Measurements from ENCODE around the gene ZNF212. TPM values are rescaled to one million over a fixed set of nuclear protein-coding genes. Genes with fewer than 3 reads are reported as not detected.
A peak's percentile ranks its signal among the peaks of the same experiment; 100 is the strongest.

ZNF212 gene
- total and polyA plus RNA-seq, 9 of the 15 experiments (the other 6 are each of a cell fraction or from before 2014, with no cell fraction given): 1.8 to 21.4 (median 7.2) TPM

GRCh38 chr7:149225106-149225505 lies 14.3 kb upstream of the ZNF212 start:
- 98% methylated on average over 19 of the region's 19 CpGs for WGBS (ENCODE audit: insufficient coverage, low coverage, missing lambda C conversion rate)
- Histone ChIP-seq H3K4me2 (ENCODE audit: insufficient read depth, low read length) (no peak overlapping the region), H3K4me1 (replicated peaks in 1 of 2; ENCODE audit: control insufficient read depth in 2 of 2, insufficient read depth in 2 of 2, low read length in 2 of 2) (peaks cover 0 to 4% of the 10 kb centered on the region in 2 experiments; a peak in 2 of 5 replicates), H3K9me3 (replicated peaks; ENCODE audit: control insufficient read depth, insufficient read depth, low read depth, low read length) (0 out of 2 replicates have a peak, but pooled peaks cover 5% of the 10 kb centered on the region), H3K4me3 (no peak overlapping the region), H3K79me2 (ENCODE audit: control insufficient read depth, insufficient read depth, low read length) (no peaks in the 10 kb centered on the region), H3K36me3 (ENCODE audit: control insufficient read depth, insufficient read depth, low read length) (peaks cover 47% of the 10 kb centered on the region), H2AFZ (ENCODE audit: low read depth, low read length) (no peak overlapping the region), H3K9me1 (ENCODE audit: control insufficient read depth, insufficient read depth, low read length) (no peaks in the 10 kb centered on the region), H3K27ac (ENCODE audit: extremely low read depth, low read depth, low read length) (no peak overlapping the region), H3K27me3 (ENCODE audit: control insufficient read depth in 2 of 2, insufficient read depth in 2 of 2, low read length in 2 of 2) (no peaks in the 10 kb centered on the region), H4K20me1 (replicated peaks; ENCODE audit: control insufficient read depth, insufficient read depth, low read length) (peaks cover 3% of the 10 kb centered on the region), H3K9ac (ENCODE audit: insufficient read depth in 1 of 2, low read depth in 2 of 2, low read length in 2 of 2) (no peak overlapping the region)
- no peak for FAIRE-seq
- POLR2A ChIA-PET: interaction anchor here (1.0 to 1.3 kb wide), 2 partner anchors 10 to 13 kb away, joined by 3 read pairs; no protein-coding TSS in a partner anchor
- BruUV-seq (replicated peaks): no TSS peak
- in situ Hi-C loops (cut with MboI): no loop called here
- intact Hi-C loops (cut with micrococcal nuclease): no loop called here
- TF ChIP-seq ZBTB33 (CRISPR knock-in tag; IDR thresholded peaks at IDR 0.05) (peak; percentile 64), EP400 (IDR thresholded peaks at IDR 0.05) (no peak), THAP12 (CRISPR knock-in tag; IDR thresholded peaks at IDR 0.05) (no peak), MYNN (IDR thresholded peaks at IDR 0.05) (0 out of 2 replicates have a peak, but pooled peaks have one; percentile 5), MYNN (CRISPR knock-in tag; IDR thresholded peaks at IDR 0.05) (no peak), ZNF778 (CRISPR knock-in tag; IDR thresholded peaks at IDR 0.05) (no peak), PHTF2 (CRISPR knock-in tag; IDR thresholded peaks at IDR 0.05) (no peak), MYC (IDR thresholded peaks at IDR 0.05; ENCODE audit: low read depth, low read length) (no peak), MYC (CRISPR knock-in tag; IDR thresholded peaks at IDR 0.05; ENCODE audit: borderline replicate concordance, low read depth) (no peak), ZFP1 (CRISPR knock-in tag; IDR thresholded peaks at IDR 0.05) (no peak)
- CTCF ChIA-PET (ENCODE audit: low intra/inter-chr PET ratio): no interaction called here
- no peak for DNase-seq (ENCODE audit: extremely low read depth in 1 of 4, low spot score in 3 of 4)
- no peak for ATAC-seq

All from K562 (cell line).